PC-3 (cell line): ENCODE results near the gene ARL11. TPM values are rescaled to one million over a fixed set of nuclear protein-coding genes. Genes with fewer than 3 reads are reported as not detected.
"Not testable (repeated sequence)": the region's sequence is repeated elsewhere in the genome, so short reads cannot be mapped to it uniquely, and the experiment has no call there.

Experiments
- ATAC-seq: fragments of 200-7000 bp; cut with Tn5 transposase; 2 replicates; pipeline ENCODE4 v1.9.1; 2020; ENCODE audit warnings: mild to moderate bottlenecking, moderate library complexity
- BruUV-seq: library from RNA; stranded (reverse); fragments of 400-500 nt; replicated peaks from 2 replicates; lab custom pipeline; 2021; lab: Mats Ljungman, UMichigan
- CTCF ChIA-PET: fragments of 300-600 bp; sonication (Branson Sonifier 250); formaldehyde crosslinking; loops from one replicate; lab custom pipeline; 2022; ENCODE audit warnings: antibody characterized with exemption; lab: Charles Lee
- POLR2A ChIA-PET: fragments of 300-600 bp; sonication (Branson Sonifier 250); formaldehyde crosslinking; loops from one replicate; lab custom pipeline; 2022; ENCODE audit warnings: antibody characterized with exemption; ENCODE audit not compliant: unreplicated experiment; lab: Charles Lee
- DNase-seq: peaks from one replicate; pipeline ENCODE4 v3.0.0-alpha.2; 2015
- H2AFZ ChIP-seq: fragments of 300-600 bp; sonication (generic); 2 replicates; pipeline ENCODE4 v1.6.0; 2016; ENCODE audit warnings: antibody characterized with exemption, low read length
- H3F3A ChIP-seq: fragments of 300-600 bp; sonication (generic); one replicate; pipeline ENCODE4 v1.6.0; 2017; ENCODE audit warnings: antibody characterized with exemption, low read length, control low read depth, mild to moderate bottlenecking; ENCODE audit not compliant: unreplicated experiment
- H3K27ac ChIP-seq: fragments of 300-600 bp; sonication (generic); 2 replicates; pipeline ENCODE4 v1.5.1; 2016; ENCODE audit warnings: mild to moderate bottlenecking, low read length
- H3K27me3 ChIP-seq: fragments of 300-600 bp; sonication (generic); 2 replicates; pipeline ENCODE4 v1.6.1; 2016; ENCODE audit warnings: low read length, mixed read lengths
- H3K36me3 ChIP-seq: fragments of 300-600 bp; sonication (generic); 2 replicates; pipeline ENCODE4 v1.6.1; 2016; ENCODE audit warnings: low read depth, mixed run types, low read length, mixed read lengths
- H3K4me1 ChIP-seq: fragments of 300-600 bp; sonication (generic); 2 replicates; pipeline ENCODE4 v1.5.1; 2016; ENCODE audit warnings: low read length; ENCODE audit not compliant: insufficient read depth
- H3K4me2 ChIP-seq: fragments of 300-600 bp; sonication (generic); 2 replicates; pipeline ENCODE4 v1.6.0; 2016; ENCODE audit warnings: low read length
- H3K4me3 ChIP-seq: fragments of 300-600 bp; sonication (generic); 2 replicates; pipeline ENCODE4 v1.5.1; 2016; ENCODE audit warnings: mild to moderate bottlenecking, low read length, mixed read lengths
- H3K79me2 ChIP-seq: fragments of 300-600 bp; sonication (generic); 2 replicates; pipeline ENCODE4 v1.6.1; 2017; ENCODE audit warnings: low read length, mixed read lengths
- H3K9ac ChIP-seq: fragments of 300-600 bp; sonication (generic); 2 replicates; pipeline ENCODE4 v1.6.0; 2016; ENCODE audit warnings: mild to moderate bottlenecking, low read length
- H3K9me2 ChIP-seq: fragments of 300-600 bp; sonication (generic); replicated peaks from 2 replicates; pipeline ENCODE4 v1.6.1; 2016; ENCODE audit warnings: mixed run types, low read length, mixed read lengths
- H3K9me3 ChIP-seq: fragments of 300-600 bp; sonication (generic); 2 replicates; pipeline ENCODE4 v1.6.1; 2016; ENCODE audit warnings: low read length, mixed read lengths
- H4K20me1 ChIP-seq: fragments of 300-600 bp; sonication (generic); 2 replicates; pipeline ENCODE4 v1.6.1; 2016; ENCODE audit warnings: low read length, mixed read lengths
- CTCF ChIP-seq: fragments of 300-600 bp; sonication (generic); conservative IDR thresholded peaks from 2 replicates; pipeline ENCODE4 v1.5.1; 2017; ENCODE audit warnings: antibody characterized with exemption, low read depth, mild to moderate bottlenecking, low read length
- EZH2 ChIP-seq: fragments of 300-600 bp; sonication (generic); IDR thresholded peaks from one replicate; pipeline ENCODE4 v1.6.1; 2017; ENCODE audit warnings: antibody characterized with exemption, mild to moderate bottlenecking, low read length; ENCODE audit not compliant: unreplicated experiment
- EZH2phosphoT487 ChIP-seq: fragments of 300-600 bp; sonication (generic); IDR thresholded peaks from 2 replicates; pipeline ENCODE4 v1.6.1; 2018; ENCODE audit warnings: mild to moderate bottlenecking, antibody characterized with exemption, low read length, borderline replicate concordance
- intact Hi-C: fragments of 100-400 bp; cut with micrococcal nuclease; formaldehyde crosslinking; loops from 2 replicates; pipeline ENCODE4 v1.9.0; 2023
- total RNA-seq: library from RNA; depleted of rRNA; stranded (reverse); fragments of >200 nt; gene quantifications from 2 replicates; pipeline ENCODE4 v1.2.3, GENCODE V29; 2014

ARL11 gene
- total RNA-seq, 1 experiment from 2014 or later = not detected

DNA sequence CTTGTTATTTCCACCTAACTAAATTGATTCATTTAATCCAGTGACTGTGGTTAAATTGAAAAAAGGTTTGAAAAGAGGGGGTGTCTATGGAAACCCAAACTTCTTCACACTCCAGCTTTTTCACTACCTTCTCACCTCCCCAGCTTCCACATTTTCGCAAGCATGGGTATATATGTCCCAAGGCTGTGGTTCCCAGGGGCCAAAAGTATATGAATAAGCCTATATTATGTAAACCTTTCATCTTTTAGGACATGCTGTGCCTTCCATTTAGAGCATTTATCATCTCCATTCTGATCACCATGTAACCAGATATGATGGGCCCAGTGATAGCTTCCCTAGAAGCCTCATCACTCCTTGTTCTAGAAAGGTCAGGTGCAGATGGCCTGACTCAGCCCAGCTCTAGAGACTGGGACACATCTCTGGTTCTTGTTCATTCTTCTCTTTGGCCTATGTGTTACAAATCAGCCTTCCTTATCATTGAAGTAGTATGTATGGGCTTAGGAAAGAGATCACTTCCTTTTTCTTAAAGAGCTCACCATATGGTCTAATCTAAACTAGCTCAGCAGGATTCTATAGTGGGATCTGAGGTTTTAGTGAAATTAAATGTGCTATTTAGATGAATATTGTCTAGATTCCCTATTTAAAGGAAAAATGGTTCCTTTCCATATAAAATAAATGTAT is 19.5 kb upstream of the ARL11 start:
- Histone ChIP-seq H3K4me3 (no peak overlapping the region), H2AFZ (no peak overlapping the region), H3K9me2 (no peaks in the 10 kb centered on the region), H3F3A (no peaks in the 10 kb centered on the region), H3K27ac (no peak overlapping the region), H4K20me1 (no peaks in the 10 kb centered on the region), H3K9me3 (no peaks in the 10 kb centered on the region), H3K36me3 (no peaks in the 10 kb centered on the region), H3K4me2 (no peak overlapping the region), H3K9ac (no peak overlapping the region), H3K27me3 (no peaks in the 10 kb centered on the region), H3K79me2 (no peaks in the 10 kb centered on the region), H3K4me1 (no peaks in the 10 kb centered on the region)
- intact Hi-C loops = loop anchor here (5.0 to 10.0 kb wide), 2 partner anchors 84 to 111 kb away; partner anchors contain the start of gene PHF11
- CTCF ChIA-PET = no interaction called here
- no TSS peak for BruUV-seq
- DNase-seq (no peak), ATAC-seq (no peak)
- TF ChIP-seq EZH2phosphoT487 (no peak), EZH2 (no peak), CTCF (no peak)
- POLR2A ChIA-PET = no interaction called here

- DNase-seq (no peak), ATAC-seq (no peak)
- H3K79me2 ChIP-seq = no peaks in the 10 kb centered on the region
- H3K4me1 ChIP-seq = no peaks in the 10 kb centered on the region
- no peaks in the 10 kb centered on the region for H4K20me1 ChIP-seq
- H3K4me3 ChIP-seq = no peak overlapping the region
- no TSS peak for BruUV-seq
- no peaks in the 10 kb centered on the region for H3F3A ChIP-seq
- no peak for TF ChIP-seq EZH2phosphoT487
- TF ChIP-seq CTCF = no peak
- TF ChIP-seq EZH2 = no peak
- no peak overlapping the region for H3K9ac ChIP-seq
- H3K9me3 ChIP-seq = no peaks in the 10 kb centered on the region
- H3K36me3 ChIP-seq = no peaks in the 10 kb centered on the region
- H3K27me3 ChIP-seq = no peaks in the 10 kb centered on the region
- ChIA-PET POLR2A (no interaction called here), CTCF (no interaction called here)
- H3K4me2 ChIP-seq = no peak overlapping the region
- intact Hi-C loops = no loop called here
- H3K9me2 ChIP-seq = no peaks in the 10 kb centered on the region
- H2AFZ ChIP-seq = no peak overlapping the region
- no peak overlapping the region for H3K27ac ChIP-seq
Observed at GRCh38 chr13:49610176-49610575, 18.1 kb upstream of the ARL11 start.

DNA sequence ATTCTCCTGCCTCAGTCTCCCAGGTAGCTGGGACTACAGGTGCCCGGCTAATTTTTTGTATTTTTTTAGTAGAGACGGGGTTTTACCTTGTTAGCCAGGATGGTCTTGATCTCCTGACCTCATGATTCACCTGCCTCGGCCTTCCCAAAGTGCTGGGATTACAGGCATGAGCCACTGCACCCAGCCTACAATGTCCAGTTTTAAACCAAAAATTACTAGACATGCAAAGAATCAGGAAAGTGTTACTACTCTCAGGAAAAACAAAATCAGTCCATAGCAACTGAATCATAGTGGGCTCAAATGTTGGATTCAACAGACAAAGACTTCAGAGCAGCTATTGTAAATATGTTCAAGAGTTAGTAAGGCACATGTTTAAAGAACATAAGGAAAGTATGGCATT is 16.3 kb upstream of the ARL11 start:
- H3K9me2 ChIP-seq, CTCF ChIA-PET, DNase-seq, H3K4me3 ChIP-seq, H4K20me1 ChIP-seq, H3F3A ChIP-seq, H3K27me3 ChIP-seq, ATAC-seq, H3K9ac ChIP-seq, H3K4me2 ChIP-seq, H3K36me3 ChIP-seq, H2AFZ ChIP-seq, H3K27ac ChIP-seq, BruUV-seq, intact Hi-C loops, H3K4me1 ChIP-seq, H3K9me3 ChIP-seq, H3K79me2 ChIP-seq: not testable (repeated sequence)
- POLR2A ChIA-PET = interaction anchor here (0.5 kb wide), 1 partner anchor 168 kb away, joined by 3 read pairs; the partner anchor contains the start of genes CAB39L and SETDB2
